GM13976 (cell line): Measurements from ENCODE around the gene C9orf72.

Source experiments
- DNase-seq: peaks from one replicate; pipeline ENCODE4 v3.0.0; 2012; ENCODE audit warnings: low spot score
- CTCF ChIP-seq: IDR thresholded peaks from 2 replicates; pipeline ENCODE4 v1.5.1; 2012; ENCODE audit warnings: borderline replicate concordance, mild to moderate bottlenecking; ENCODE audit not compliant: insufficient read depth; ENCODE audit errors: extremely low read depth, missing control alignments, control extremely low read depth
- in situ Hi-C: fragments of 300-500 bp; cut with MboI; formaldehyde crosslinking; loops from one replicate; pipeline ENCODE4 v1.12.0; 2022; ENCODE audit warnings: low sequenced_read_pairs, mixed read lengths, inconsistent platforms; ENCODE audit not compliant: unreplicated experiment

Gene C9orf72

GRCh38 chr9:27591672-27592071 lies 18.4 kb upstream of the C9orf72 start:
- no peak for TF ChIP-seq CTCF
- DNase-seq: no peak
- in situ Hi-C loops: no loop called here

GRCh38 chr9:27591093-27591492 lies 17.8 kb upstream of the C9orf72 start:
- TF ChIP-seq CTCF: no peak
- no peak for DNase-seq
- in situ Hi-C loops: no loop called here

- DNase-seq: no peak
- no peak for TF ChIP-seq CTCF
- in situ Hi-C loops: no loop called here
These were observed 17.4 kb upstream of the C9orf72 start for GRCh38 chr9:27590651-27591050.

GRCh38 chr9:27589462-27589861 lies 16.2 kb upstream of the C9orf72 start:
- DNase-seq: no peak
- TF ChIP-seq CTCF: no peak
- in situ Hi-C loops: no loop called here

GRCh38 chr9:27586304-27586703 lies 13.0 kb upstream of the C9orf72 start:
- in situ Hi-C loops: no loop called here
- no peak for TF ChIP-seq CTCF
- no peak for DNase-seq

GRCh38 chr9:27584931-27585330 lies 11.7 kb upstream of the C9orf72 start:
- no peak for TF ChIP-seq CTCF
- no peak for DNase-seq
- in situ Hi-C loops: no loop called here

- DNase-seq: no peak
- TF ChIP-seq CTCF: no peak
- in situ Hi-C loops: no loop called here
These were observed 9.5 kb upstream of the C9orf72 start for GRCh38 chr9:27582794-27583193.
